Heart left ventricle (tissue), 16 donors: ENCODE measurements around the gene OR4E1. TPM values are rescaled to one million over a fixed set of nuclear protein-coding genes. Genes with fewer than 3 reads are reported as not detected.

Experiments used
- ATAC-seq, 4 donors: fragments of 200-7000 bp; cut with Tn5 transposase; one replicate each; pipeline ENCODE4 v1.9.1; 2020 to 2022; ENCODE audit warnings: moderate library complexity in 4 of 4, mild to moderate bottlenecking in 3 of 4, moderate number of reproducible peaks in 1 of 4
- DNase-seq, 5 donors: peaks; one replicate each; pipeline ENCODE4 v3.0.0-alpha.2; 2020
- H3K27ac ChIP-seq, 12 donors: fragments of 200-600 bp; sonication (generic) in 4 of 12; one replicate each; pipeline versions ENCODE4 v1.5.0 to v1.8.0; 2016 to 2022; ENCODE audit warnings: mild to moderate bottlenecking in 2 of 12
- H3K27me3 ChIP-seq, 9 donors: fragments of 200-600 bp; sonication (generic) in 2 of 9; one replicate each; pipeline versions ENCODE4 v1.5.1 to v1.8.0; 2016 to 2022; ENCODE audit warnings: mild to moderate bottlenecking in 3 of 9
- H3K36me3 ChIP-seq, 9 donors: fragments of 200-600 bp; sonication (generic) in 2 of 9; one replicate each; pipeline versions ENCODE4 v1.5.0 to v1.8.0; 2018 to 2022; ENCODE audit warnings: mild to moderate bottlenecking in 2 of 9
- H3K4me1 ChIP-seq, 12 donors: fragments of 200-600 bp; sonication (generic) in 4 of 12; one replicate each; pipeline versions ENCODE4 v1.5.0 to v1.8.0; 2016 to 2022; ENCODE audit warnings: mild to moderate bottlenecking in 3 of 12
- H3K4me3 ChIP-seq, 12 donors: fragments of 200-600 bp; sonication (generic) in 4 of 12; one replicate each; pipeline versions ENCODE4 v1.5.0 to v1.8.0; 2017 to 2022; ENCODE audit warnings: mild to moderate bottlenecking in 9 of 12, moderate library complexity in 4 of 12
- H3K9me3 ChIP-seq, 12 donors: fragments of 200-600 bp; sonication (generic) in 4 of 12; one replicate each; pipeline versions ENCODE4 v1.5.0 to v1.8.0; 2016 to 2022; ENCODE audit warnings: mild to moderate bottlenecking in 1 of 12
- POLR2A ChIP-seq, 2 donors: fragments of 450-650 bp; IDR thresholded peaks; one replicate each; pipeline ENCODE4 v1.6.1; 2017; ENCODE audit warnings: antibody characterized with exemption in 2 of 2, mild to moderate bottlenecking in 2 of 2, moderate library complexity in 2 of 2
- WGBS, 4 donors: extraction: QIAGEN DNeasy Blood & Tissue Kit in 2 of 4; methylation state at CpG; one replicate each; pipeline versions ENCODE4 v1.1.5 to v1.1.7; 2013 to 2018; 5-methylcytosine and 5-hydroxymethylcytosine counted together
- intact Hi-C, 10 donors: fragments of 100-400 bp; cut with DNase I; formaldehyde crosslinking; loops; one replicate each; pipeline versions ENCODE4 v1.11.1 to v1.14.2; 2022
- polyA plus RNA-seq, 2 donors: library from polyadenylated mRNA; stranded (reverse); fragments of 200-250 nt; gene quantifications; one replicate each; pipeline ENCODE4 v1.2.3, GENCODE V29; 2013
- total RNA-seq, 9 donors: library from RNA; depleted of rRNA in 2 of 9; stranded (reverse); fragments of >200 nt in 2 of 9; fragmentation: NEBNext Ultra II Directional in 3 of 9; extraction: Animal tissue kit (Norgen Biotek cat#: 25700) in 3 of 9; gene quantifications; one replicate each; pipeline versions ENCODE4 v1.1.0 to v1.2.4, GENCODE V29; 2016 to 2023
- TF ChIP-seq, protein P1 (sequence below), 12 donors: fragments of 200-600 bp; sonication (generic) in 4 of 12; IDR thresholded peaks; one replicate each; pipeline versions ENCODE4 v1.5.0 to v1.8.0; 2018 to 2022; ENCODE audit warnings: antibody characterized with exemption in 12 of 12, mild to moderate bottlenecking in 5 of 12
- donor health status: ischemic (EF 13 %, LVEDD 7.1; RV severe dilation, severe dysfunction).
- donor health status: healthy with polysubstance abuse.
- donor health status: DM: no; HTN: yes; CAD: no.
- donor health status: DM: no; HTN: no; CAD: no.
- donor health status: ischemic (EF 25% LVEDD 6.9; RV normal size, moderate dysfunction).
- donor health status: ischemic (EF 25% LVEDD 5.7; RV mildly dilated, moderate dysfunction).
- donor health status: healthy.
- donor health status: DM: yes; HTN: yes; CAD: no.
- donor health status: ischemic (EF 35%, LVEDD 5.7; RV mildly dilated, moderate dysfunction).
- donor health status: nonischemic (EF 11% LVEDD 7.7; RV severe dilation, severe dysfunction).
- donor health status: DM: yes; HTN: yes; CAD: no.
- donor health status: PGD.
- donor health status: ischemic (EF 29% LVEDD 5.4; RV normal size, mild dysfunction).
- donor health status: nonischemic (EF 23%, LVEDD 6.1; RV moderate dilation, normal function).

Gene OR4E1
- total and polyA plus RNA-seq, 11 donors: not detected

GRCh38 chr14:21686468-21686867 lies 12.8 kb upstream of the OR4E1 start:
- TF ChIP-seq POLR2A (IDR thresholded peaks at IDR 0.05): no peak
- TF ChIP-seq, protein P1, sequence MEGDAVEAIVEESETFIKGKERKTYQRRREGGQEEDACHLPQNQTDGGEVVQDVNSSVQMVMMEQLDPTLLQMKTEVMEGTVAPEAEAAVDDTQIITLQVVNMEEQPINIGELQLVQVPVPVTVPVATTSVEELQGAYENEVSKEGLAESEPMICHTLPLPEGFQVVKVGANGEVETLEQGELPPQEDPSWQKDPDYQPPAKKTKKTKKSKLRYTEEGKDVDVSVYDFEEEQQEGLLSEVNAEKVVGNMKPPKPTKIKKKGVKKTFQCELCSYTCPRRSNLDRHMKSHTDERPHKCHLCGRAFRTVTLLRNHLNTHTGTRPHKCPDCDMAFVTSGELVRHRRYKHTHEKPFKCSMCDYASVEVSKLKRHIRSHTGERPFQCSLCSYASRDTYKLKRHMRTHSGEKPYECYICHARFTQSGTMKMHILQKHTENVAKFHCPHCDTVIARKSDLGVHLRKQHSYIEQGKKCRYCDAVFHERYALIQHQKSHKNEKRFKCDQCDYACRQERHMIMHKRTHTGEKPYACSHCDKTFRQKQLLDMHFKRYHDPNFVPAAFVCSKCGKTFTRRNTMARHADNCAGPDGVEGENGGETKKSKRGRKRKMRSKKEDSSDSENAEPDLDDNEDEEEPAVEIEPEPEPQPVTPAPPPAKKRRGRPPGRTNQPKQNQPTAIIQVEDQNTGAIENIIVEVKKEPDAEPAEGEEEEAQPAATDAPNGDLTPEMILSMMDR (IDR thresholded peaks at IDR 0.05): no peak
- DNase-seq (no peak), ATAC-seq (no peak)
- Histone ChIP-seq H3K27me3 (peaks cover 0 to 3% (median 0%) of the 10 kb centered on the region in 9 donors), H3K27ac (no peak overlapping the region), H3K4me3 (no peak overlapping the region), H3K9me3 (peaks cover 0 to 14% (median 0%) of the 10 kb centered on the region in 12 donors), H3K4me1 (no peaks in the 10 kb centered on the region), H3K36me3 (no peaks in the 10 kb centered on the region)
- 71 to 79% (median 77%) methylated on average over 2 of the region's 2 CpGs for WGBS, 4 donors
- intact Hi-C loops: no loop called here

DNA sequence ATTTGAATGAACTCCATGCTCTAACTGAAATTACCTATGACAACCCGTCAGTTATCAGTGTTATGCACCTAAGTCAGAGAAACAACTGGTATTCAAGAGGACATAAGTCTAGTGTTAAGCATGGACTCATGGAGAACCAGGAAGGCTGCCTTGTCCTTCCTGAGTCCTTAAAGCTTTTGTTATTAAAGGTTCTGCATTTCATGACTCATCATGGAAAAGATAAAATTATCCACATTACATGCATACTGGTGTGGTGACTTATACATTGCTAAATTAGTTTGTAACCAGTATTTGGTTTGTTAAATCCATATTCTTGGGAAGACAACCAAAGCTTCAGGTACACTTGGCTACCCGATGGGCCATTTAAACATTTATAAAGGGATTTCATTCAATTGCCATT lies 6.5 kb upstream of the OR4E1 start:
- Histone ChIP-seq H3K4me1 (no peaks in the 10 kb centered on the region), H3K27me3 (peaks cover 0 to 3% (median 0%) of the 10 kb centered on the region in 9 donors), H3K4me3 (no peak overlapping the region), H3K9me3 (peaks cover 0 to 13% (median 3%) of the 10 kb centered on the region in 12 donors), H3K27ac (no peak overlapping the region), H3K36me3 (no peaks in the 10 kb centered on the region)
- intact Hi-C loops: no loop called here
- TF ChIP-seq POLR2A (IDR thresholded peaks at IDR 0.05): no peak
- TF ChIP-seq, protein P1 (IDR thresholded peaks at IDR 0.05): no peak
- no peak for DNase-seq
- whole genome bisulfite sequencing, 4 donors: 74 to 84% (median 79%) methylated on average over 2 of the region's 2 CpGs
- no peak for ATAC-seq

DNA sequence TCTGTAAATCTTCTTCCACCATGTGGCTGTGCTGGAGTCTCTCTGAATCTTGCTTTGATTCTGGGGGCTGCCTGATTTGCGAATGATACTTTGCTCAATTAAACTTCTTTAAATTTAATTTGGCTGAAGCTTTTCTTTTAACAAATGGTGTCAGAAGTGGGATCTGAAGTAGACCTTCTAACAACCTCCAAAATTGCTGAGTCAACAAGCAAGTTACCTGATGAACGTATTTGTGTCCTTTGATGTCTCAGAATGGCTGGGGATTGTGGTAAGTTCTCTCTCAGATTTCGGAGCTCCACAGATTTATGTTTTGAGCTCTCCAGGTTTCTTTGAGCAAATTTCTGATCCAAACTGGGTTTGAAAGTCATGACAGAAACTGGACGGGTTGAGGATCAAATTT lies 1.9 kb upstream of the OR4E1 start:
- no peak for TF ChIP-seq POLR2A (IDR thresholded peaks at IDR 0.05)
- TF ChIP-seq, protein P1 (IDR thresholded peaks at IDR 0.05): no peak
- intact Hi-C loops: no loop called here
- whole genome bisulfite sequencing, 4 donors: 78 to 82% (median 80%) methylated on average over 4 of the region's 4 CpGs
- Histone ChIP-seq H3K27ac (no peak overlapping the region), H3K4me1 (no peaks in the 10 kb centered on the region), H3K36me3 (no peaks in the 10 kb centered on the region), H3K9me3 (peaks cover 0 to 17% (median 3%) of the 10 kb centered on the region in 12 donors), H3K4me3 (no peak overlapping the region), H3K27me3 (peaks cover 0 to 9% (median 0%) of the 10 kb centered on the region in 9 donors)
- DNase-seq (no peak), ATAC-seq (no peak)

DNA sequence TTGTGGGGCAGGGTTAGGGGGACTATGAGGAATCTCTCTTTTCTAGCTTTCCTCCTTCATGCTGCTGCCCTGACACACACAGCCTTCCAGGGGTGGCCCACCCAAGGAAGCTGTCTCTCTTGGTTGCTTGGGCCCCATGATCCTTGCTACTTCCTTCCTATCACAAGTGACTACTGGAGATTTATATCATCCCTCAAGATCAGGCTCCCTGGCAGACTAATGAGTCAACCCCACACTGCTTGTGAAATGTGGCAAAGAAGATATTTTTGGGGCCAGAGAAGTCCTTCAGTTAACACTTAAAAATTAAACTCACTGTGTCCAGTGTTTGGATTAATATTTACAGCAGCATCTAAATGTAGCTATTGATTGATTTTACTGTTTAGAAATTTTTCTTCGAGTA lies 1.5 kb downstream of the OR4E1 start:
- H3K4me3 ChIP-seq: no peak overlapping the region
- TF ChIP-seq, protein P1 (IDR thresholded peaks at IDR 0.05): no peak
- no peak for TF ChIP-seq POLR2A (IDR thresholded peaks at IDR 0.05)
- 81 to 91% (median 90%) methylated on average over 1 of the region's 1 CpG for WGBS, 4 donors

More for the DNA sequence above, 1.5 kb downstream of the OR4E1 start:
- Histone ChIP-seq H3K36me3 (no peaks in the 10 kb centered on the region), H3K27ac (no peak overlapping the region), H3K4me1 (no peaks in the 10 kb centered on the region), H3K27me3 (peaks cover 0 to 9% (median 0%) of the 10 kb centered on the region in 9 donors), H3K9me3 (peaks cover 0 to 17% (median 3%) of the 10 kb centered on the region in 12 donors)
- DNase-seq (no peak), ATAC-seq (no peak)
- intact Hi-C loops: no loop called here
